Measurements from ENCODE around the gene ARRDC4. TPM values are rescaled to one million over a fixed set of nuclear protein-coding genes. Genes with fewer than 3 reads are reported as not detected.

Gene ARRDC4
- total and polyA plus RNA-seq, 9 of the 15 experiments (the other 6 are each of a cell fraction or from before 2014, with no cell fraction given) = 4.3 to 16.1 (median 14.4) TPM

DNA sequence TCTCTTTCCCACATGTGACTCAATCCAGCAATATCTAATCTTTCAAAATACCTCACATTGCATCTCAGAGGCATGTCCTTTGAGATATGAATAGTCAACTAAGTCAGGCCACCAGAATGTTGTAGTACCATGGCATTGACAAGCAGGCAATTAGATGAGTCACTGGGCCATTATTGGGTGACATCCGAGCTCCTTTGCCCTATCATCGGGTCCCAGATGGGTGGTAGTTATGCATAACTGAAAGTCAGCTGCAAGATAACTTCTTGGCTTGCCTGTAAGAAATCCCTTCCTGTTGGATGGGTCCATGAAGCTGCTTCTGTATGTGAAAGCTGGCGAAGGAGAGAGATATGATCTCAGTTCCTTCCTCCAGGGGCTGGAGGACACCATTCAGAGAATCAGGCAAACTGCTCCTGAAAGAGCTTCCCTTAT, 32.8 kb downstream of the ARRDC4 start (continued):
- TF ChIP-seq CBFA2T2 (conservative IDR thresholded peaks at IDR 0.05) (peak; percentile 93), EP300 (IDR thresholded peaks at IDR 0.05; ENCODE audit: low read length) (peak; percentile 77), STAT6 (CRISPR knock-in tag; IDR thresholded peaks at IDR 0.05) (no peak), TEAD1 (CRISPR knock-in tag; IDR thresholded peaks at IDR 0.05) (peak; percentile 83 to 85; a peak in 3 of 4 replicates), ASH1L (IDR thresholded peaks at IDR 0.05; ENCODE audit: borderline replicate concordance, low read depth, partially characterized antibody) (no peak), GTF2E2 (tag; IDR thresholded peaks at IDR 0.05) (no peak), NFYB (IDR thresholded peaks at IDR 0.05; ENCODE audit: extremely low read depth, insufficient read length) (no peak), ELF2 (CRISPR knock-in tag; IDR thresholded peaks at IDR 0.05) (no peak), ZNF347 (CRISPR knock-in tag; IDR thresholded peaks at IDR 0.05; ENCODE audit: low read depth) (no peak), MXI1 (IDR thresholded peaks at IDR 0.05; ENCODE audit: low read depth, low read length) (no peak), ETV1 (tag; conservative IDR thresholded peaks at IDR 0.05; ENCODE audit: low read depth) (peak; percentile 68), PHF8 (IDR thresholded peaks at IDR 0.05; ENCODE audit: borderline replicate concordance, low read length) (no peak), OTX1 (CRISPR knock-in tag; IDR thresholded peaks at IDR 0.05) (no peak), LCOR (CRISPR knock-in tag; IDR thresholded peaks at IDR 0.05) (peak; percentile 85; the same call in 1 of the 2 replicates), GATA2 (CRISPR knock-in tag; IDR thresholded peaks at IDR 0.05) (peak; percentile 74), PML (IDR thresholded peaks at IDR 0.05; ENCODE audit: low read length) (peak; percentile 91), ZNF436 (CRISPR knock-in tag; IDR thresholded peaks at IDR 0.05) (no peak), TBL1XR1 (IDR thresholded peaks at IDR 0.05; ENCODE audit: low read length in 2 of 2) (peak in 1 of 2 experiments; percentile 27; a peak in 1 of 4 replicates), MAFK (IDR thresholded peaks at IDR 0.05; ENCODE audit: low read length) (no peak; the same call in 1 of the 2 replicates), ARID1B (IDR thresholded peaks at IDR 0.05) (peak; percentile 94)
- TF ChIP-seq, protein P1, sequence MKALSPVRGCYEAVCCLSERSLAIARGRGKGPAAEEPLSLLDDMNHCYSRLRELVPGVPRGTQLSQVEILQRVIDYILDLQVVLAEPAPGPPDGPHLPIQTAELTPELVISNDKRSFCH (CRISPR knock-in tag; IDR thresholded peaks at IDR 0.05) = no peak
- TF ChIP-seq, protein P1 (tag; IDR thresholded peaks at IDR 0.05) = peak; percentile 73
- TF ChIP-seq, protein P2, sequence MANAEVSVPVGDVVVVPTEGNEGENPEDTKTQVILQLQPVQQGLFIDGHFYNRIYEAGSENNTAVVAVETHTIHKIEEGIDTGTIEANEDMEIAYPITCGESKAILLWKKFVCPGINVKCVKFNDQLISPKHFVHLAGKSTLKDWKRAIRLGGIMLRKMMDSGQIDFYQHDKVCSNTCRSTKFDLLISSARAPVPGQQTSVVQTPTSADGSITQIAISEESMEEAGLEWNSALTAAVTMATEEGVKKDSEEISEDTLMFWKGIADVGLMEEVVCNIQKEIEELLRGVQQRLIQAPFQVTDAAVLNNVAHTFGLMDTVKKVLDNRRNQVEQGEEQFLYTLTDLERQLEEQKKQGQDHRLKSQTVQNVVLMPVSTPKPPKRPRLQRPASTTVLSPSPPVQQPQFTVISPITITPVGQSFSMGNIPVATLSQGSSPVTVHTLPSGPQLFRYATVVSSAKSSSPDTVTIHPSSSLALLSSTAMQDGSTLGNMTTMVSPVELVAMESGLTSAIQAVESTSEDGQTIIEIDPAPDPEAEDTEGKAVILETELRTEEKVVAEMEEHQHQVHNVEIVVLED (CRISPR knock-in tag; IDR thresholded peaks at IDR 0.05) = no peak
- TF ChIP-seq, protein P3, sequence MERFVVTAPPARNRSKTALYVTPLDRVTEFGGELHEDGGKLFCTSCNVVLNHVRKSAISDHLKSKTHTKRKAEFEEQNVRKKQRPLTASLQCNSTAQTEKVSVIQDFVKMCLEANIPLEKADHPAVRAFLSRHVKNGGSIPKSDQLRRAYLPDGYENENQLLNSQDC (CRISPR knock-in tag; IDR thresholded peaks at IDR 0.05) = no peak
- TF ChIP-seq, protein P4, sequence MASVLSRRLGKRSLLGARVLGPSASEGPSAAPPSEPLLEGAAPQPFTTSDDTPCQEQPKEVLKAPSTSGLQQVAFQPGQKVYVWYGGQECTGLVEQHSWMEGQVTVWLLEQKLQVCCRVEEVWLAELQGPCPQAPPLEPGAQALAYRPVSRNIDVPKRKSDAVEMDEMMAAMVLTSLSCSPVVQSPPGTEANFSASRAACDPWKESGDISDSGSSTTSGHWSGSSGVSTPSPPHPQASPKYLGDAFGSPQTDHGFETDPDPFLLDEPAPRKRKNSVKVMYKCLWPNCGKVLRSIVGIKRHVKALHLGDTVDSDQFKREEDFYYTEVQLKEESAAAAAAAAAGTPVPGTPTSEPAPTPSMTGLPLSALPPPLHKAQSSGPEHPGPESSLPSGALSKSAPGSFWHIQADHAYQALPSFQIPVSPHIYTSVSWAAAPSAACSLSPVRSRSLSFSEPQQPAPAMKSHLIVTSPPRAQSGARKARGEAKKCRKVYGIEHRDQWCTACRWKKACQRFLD (CRISPR knock-in tag; IDR thresholded peaks at IDR 0.05) = peak; percentile 98
